Peyer's patch (tissue), 4 donors: ENCODE results near the gene LMTK2.

ENCODE experiments used
- CTCF ChIP-seq, 6 experiments: fragments of 450-650 bp in 4 of 6; fragments of 200-600 bp in 2 of 6; sonication (generic) in 1 of 6; IDR thresholded peaks; one replicate each; pipeline ENCODE4 v1.5.1; 2017 to 2019; ENCODE audit warnings: antibody characterized with exemption in 6 of 6, mild to moderate bottlenecking in 3 of 6, moderate library complexity in 1 of 6
- POLR2A ChIP-seq, 2 donors: fragments of 450-650 bp; IDR thresholded peaks; one replicate each; pipeline ENCODE4 v1.5.1; 2017; ENCODE audit warnings: antibody characterized with exemption in 2 of 2, mild to moderate bottlenecking in 2 of 2, moderate library complexity in 2 of 2

DNA sequence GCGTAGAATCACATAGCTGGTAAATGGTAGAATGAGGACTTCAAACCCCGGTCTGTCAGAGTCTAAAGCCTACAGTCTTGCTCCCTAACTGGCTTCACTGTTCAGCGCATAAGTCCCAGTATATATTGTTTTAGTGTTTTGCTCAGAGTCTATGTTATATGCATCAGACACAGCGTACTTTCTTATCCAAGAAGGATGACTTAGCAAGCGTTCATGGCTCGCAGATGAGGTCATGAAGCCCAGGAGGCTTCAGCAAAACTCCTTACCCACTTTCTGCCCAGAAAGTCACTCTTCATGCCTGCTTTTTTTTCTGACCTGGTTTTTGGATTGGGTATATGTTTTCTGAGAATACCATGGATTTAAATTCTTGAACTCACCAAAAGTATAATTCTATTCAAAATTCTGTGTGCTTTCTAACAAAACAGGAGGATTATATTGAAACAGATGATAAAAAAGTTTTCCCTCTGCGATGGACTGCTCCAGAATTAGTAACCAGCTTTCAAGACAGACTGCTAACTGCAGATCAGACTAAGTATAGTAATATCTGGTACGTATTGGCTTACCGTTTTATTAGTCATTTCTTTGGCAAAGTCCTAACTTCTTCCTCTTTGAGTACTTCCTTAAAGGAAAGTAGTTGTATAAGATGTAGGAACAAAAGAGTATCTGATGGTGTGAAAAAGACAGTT is 79.9 kb downstream of the LMTK2 start:
- TF ChIP-seq POLR2A (IDR thresholded peaks at IDR 0.05) (no peak), CTCF (IDR thresholded peaks at IDR 0.05) (no peak)
